ENCODE results near the gene LIF. TPM values are rescaled to one million over a fixed set of nuclear protein-coding genes. Genes with fewer than 3 reads are reported as not detected.

Gene LIF
- total and polyA plus RNA-seq, 2 donors from 2014 or later = 0.67 to 10.7 TPM

DNA sequence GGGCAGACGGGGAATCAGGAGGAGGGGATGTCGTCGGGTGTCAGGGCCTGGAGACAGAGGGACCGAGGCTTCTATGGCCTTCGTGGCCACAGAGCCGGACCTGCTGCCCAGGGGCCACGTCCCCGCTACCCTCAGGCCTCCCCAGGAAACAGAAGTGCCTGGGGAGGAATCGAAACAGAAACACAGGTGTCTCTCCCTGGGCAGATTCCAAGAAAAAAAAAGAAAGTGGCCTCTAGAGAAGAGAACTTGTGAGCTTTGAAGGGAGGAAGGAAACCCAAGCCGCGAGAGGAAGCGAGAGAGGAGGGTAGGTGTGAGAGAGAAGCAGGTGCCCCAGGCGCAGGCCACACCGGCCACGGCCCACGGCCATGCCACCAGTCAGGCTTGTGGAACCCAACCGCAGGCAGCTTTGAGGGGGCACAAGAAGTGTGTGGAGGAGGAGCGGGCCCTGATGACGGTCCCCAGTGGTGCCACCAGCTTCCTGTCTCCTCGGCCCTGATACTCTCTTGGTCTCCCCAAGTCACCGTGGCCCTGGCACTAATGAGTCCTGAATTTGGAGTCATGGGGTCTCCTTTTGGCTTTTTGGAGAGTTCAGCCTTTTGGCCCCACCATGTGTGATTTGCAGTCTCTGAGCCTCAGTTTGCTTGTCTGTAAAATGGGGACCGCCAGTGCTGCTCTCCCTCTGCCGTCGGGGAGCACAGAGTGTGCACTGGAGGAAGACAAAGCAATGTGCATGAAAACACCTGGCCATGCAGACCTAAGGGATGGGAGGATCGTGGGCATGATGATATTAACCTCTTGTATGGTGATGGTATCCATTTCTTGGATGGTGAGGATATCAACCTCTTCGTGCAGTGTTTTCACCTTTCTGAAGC, 25.2 kb downstream of the LIF start:
- FAIRE-seq (no peak), DNase-seq (no peak)
- Histone ChIP-seq H3K27me3 (ENCODE audit: control insufficient read depth, insufficient read depth, low read length) (no peaks in the 10 kb centered on the region), H3K36me3 (ENCODE audit: control insufficient read depth in 2 of 3, insufficient read depth in 3 of 3, low read length in 3 of 3) (no peaks in the 10 kb centered on the region), H3K9ac (ENCODE audit: low read length in 3 of 3) (no peak overlapping the region), H3K4me1 (ENCODE audit: control insufficient read depth in 2 of 3, insufficient read depth in 2 of 3, low read depth in 1 of 3, low read length in 3 of 3) (peaks cover 0 to 2% (median 0%) of the 10 kb centered on the region in 3 donors), H3K4me3 (ENCODE audit: low read length in 3 of 3) (no peak overlapping the region), H3K9me3 (ENCODE audit: control insufficient read depth in 2 of 3, insufficient read depth in 1 of 3, low read length in 3 of 3) (no peaks in the 10 kb centered on the region), H3K27ac (ENCODE audit: low read depth in 2 of 2, low read length in 2 of 2) (no peak overlapping the region)
- TF ChIP-seq CTCF (IDR thresholded peaks at IDR 0.05; ENCODE audit: borderline replicate concordance, extremely low read depth, insufficient read depth) = no peak
- intact Hi-C loops (cut with DNase I) = no loop called here

GRCh38 chr22:30220338-30221012, 26.1 kb downstream of the LIF start:
- no peak for TF ChIP-seq CTCF (IDR thresholded peaks at IDR 0.05; ENCODE audit: borderline replicate concordance, extremely low read depth, insufficient read depth)

DNA sequence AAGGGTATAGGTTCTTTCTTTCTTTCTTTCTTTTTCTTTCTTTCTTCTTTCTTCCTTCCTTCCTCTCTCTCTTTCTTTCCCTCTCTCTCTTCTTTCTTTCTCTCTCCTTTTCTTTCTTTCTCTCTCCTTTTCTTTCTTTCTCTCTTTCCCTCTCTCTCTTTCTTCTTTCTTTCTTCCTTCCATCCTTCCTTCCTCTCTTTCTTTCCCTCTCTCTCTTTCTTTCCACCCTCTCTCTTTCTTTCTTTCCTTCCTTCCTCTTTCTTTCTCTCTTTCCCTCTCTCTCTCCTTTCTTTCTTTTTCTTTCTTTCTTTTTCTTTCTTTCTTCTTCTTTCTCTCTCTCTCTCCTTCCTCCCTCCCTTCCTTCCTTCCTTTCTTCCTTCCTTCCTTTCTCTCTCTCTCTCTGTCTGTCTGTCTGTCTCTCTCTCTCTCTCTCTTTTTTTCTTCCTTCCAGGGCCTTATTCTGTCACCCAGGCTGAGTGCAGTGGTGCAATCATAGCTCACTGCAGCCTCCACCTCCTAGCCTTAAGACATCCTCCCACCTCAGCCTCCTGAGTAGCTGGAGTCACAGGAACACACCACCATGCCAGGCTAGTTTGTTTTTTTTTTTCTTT, 26.8 kb downstream of the LIF start:
- TF ChIP-seq CTCF (IDR thresholded peaks at IDR 0.05; ENCODE audit: borderline replicate concordance, extremely low read depth, insufficient read depth) = no peak
- Histone ChIP-seq H3K27ac (ENCODE audit: low read depth in 2 of 2, low read length in 2 of 2) (no peak overlapping the region), H3K4me3 (ENCODE audit: low read length in 3 of 3) (no peak overlapping the region), H3K4me1 (ENCODE audit: control insufficient read depth in 2 of 3, insufficient read depth in 2 of 3, low read depth in 1 of 3, low read length in 3 of 3) (peaks cover 0 to 2% (median 0%) of the 10 kb centered on the region in 3 donors), H3K9ac (ENCODE audit: low read length in 3 of 3) (no peak overlapping the region), H3K27me3 (ENCODE audit: control insufficient read depth, insufficient read depth, low read length) (no peaks in the 10 kb centered on the region), H3K9me3 (ENCODE audit: control insufficient read depth in 2 of 3, insufficient read depth in 1 of 3, low read length in 3 of 3) (no peaks in the 10 kb centered on the region), H3K36me3 (ENCODE audit: control insufficient read depth in 2 of 3, insufficient read depth in 3 of 3, low read length in 3 of 3) (no peaks in the 10 kb centered on the region)
- intact Hi-C loops (cut with DNase I) = no loop called here
- DNase-seq (no peak), FAIRE-seq (no peak)

More at GRCh38 chr22:30220338-30221012, 26.1 kb downstream of the LIF start:
- H3K9ac ChIP-seq (ENCODE audit: low read length in 3 of 3) = no peak overlapping the region
- H3K4me1 ChIP-seq (ENCODE audit: control insufficient read depth in 2 of 3, insufficient read depth in 2 of 3, low read depth in 1 of 3, low read length in 3 of 3) = peaks cover 0 to 2% (median 0%) of the 10 kb centered on the region in 3 donors
- H3K4me3 ChIP-seq (ENCODE audit: low read length in 3 of 3) = no peak overlapping the region
- no peaks in the 10 kb centered on the region for H3K9me3 ChIP-seq (ENCODE audit: control insufficient read depth in 2 of 3, insufficient read depth in 1 of 3, low read length in 3 of 3)
- intact Hi-C loops (cut with DNase I) = no loop called here
- no peaks in the 10 kb centered on the region for H3K36me3 ChIP-seq (ENCODE audit: control insufficient read depth in 2 of 3, insufficient read depth in 3 of 3, low read length in 3 of 3)
- H3K27ac ChIP-seq (ENCODE audit: low read depth in 2 of 2, low read length in 2 of 2) = no peak overlapping the region
- no peaks in the 10 kb centered on the region for H3K27me3 ChIP-seq (ENCODE audit: control insufficient read depth, insufficient read depth, low read length)
- FAIRE-seq = no peak
- DNase-seq = no peak
